ENCODE measurements around the gene GAB2. TPM values are rescaled to one million over a fixed set of nuclear protein-coding genes. Genes with fewer than 3 reads are reported as not detected.

The GAB2 gene
- total and polyA plus RNA-seq, 2 of the 13 experiments (the other 11 are each of a cell fraction or from before 2014, with no cell fraction given): 4.1 to 8.6 TPM

DNA sequence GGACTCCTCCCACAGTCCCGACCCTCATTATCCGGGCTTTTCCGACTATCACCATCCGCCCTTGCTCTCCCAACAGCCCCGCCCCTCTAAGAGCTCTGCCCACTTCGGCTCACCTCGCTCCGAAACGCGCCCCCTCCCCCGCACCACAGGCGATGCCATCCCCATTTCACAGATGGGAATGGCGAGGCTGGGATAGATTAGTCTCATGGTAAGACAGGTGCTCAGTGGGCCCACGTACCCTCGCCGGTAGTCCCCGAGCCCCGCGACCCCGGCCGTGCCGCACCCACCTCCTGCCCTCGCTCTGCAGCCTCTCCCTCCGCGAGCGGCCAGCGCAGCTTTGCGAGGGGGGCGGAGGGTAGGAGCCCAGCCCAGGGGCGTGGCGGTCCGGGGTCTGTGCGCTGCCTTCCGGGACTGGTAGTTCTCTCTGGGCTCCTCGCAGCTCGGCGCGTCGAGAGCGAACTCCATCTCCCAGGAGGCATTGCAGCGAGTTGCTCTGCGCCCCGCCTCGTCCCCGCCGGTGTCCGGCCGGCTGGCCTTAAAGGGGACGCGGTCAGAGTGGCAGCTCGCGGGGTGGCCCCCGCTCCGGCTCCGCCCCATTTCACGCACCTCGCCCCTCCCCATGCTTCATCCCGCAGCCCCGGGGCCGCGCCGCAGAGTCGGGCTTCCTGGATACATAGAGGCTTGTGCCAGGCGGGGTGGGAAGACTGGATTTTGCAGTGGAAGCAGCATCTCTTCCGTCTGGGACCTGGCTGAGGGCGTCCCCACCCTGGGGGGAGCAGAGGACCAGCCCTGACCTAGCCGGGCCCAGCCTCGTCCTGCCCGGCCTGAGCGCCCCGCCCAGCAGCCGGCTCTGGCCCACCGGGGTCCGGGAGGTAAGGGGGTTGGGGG lies 229.1 kb downstream of the GAB2 start, which contains the start of the genes KCTD21 and USP35 (continued):
- TF ChIP-seq, protein P1, sequence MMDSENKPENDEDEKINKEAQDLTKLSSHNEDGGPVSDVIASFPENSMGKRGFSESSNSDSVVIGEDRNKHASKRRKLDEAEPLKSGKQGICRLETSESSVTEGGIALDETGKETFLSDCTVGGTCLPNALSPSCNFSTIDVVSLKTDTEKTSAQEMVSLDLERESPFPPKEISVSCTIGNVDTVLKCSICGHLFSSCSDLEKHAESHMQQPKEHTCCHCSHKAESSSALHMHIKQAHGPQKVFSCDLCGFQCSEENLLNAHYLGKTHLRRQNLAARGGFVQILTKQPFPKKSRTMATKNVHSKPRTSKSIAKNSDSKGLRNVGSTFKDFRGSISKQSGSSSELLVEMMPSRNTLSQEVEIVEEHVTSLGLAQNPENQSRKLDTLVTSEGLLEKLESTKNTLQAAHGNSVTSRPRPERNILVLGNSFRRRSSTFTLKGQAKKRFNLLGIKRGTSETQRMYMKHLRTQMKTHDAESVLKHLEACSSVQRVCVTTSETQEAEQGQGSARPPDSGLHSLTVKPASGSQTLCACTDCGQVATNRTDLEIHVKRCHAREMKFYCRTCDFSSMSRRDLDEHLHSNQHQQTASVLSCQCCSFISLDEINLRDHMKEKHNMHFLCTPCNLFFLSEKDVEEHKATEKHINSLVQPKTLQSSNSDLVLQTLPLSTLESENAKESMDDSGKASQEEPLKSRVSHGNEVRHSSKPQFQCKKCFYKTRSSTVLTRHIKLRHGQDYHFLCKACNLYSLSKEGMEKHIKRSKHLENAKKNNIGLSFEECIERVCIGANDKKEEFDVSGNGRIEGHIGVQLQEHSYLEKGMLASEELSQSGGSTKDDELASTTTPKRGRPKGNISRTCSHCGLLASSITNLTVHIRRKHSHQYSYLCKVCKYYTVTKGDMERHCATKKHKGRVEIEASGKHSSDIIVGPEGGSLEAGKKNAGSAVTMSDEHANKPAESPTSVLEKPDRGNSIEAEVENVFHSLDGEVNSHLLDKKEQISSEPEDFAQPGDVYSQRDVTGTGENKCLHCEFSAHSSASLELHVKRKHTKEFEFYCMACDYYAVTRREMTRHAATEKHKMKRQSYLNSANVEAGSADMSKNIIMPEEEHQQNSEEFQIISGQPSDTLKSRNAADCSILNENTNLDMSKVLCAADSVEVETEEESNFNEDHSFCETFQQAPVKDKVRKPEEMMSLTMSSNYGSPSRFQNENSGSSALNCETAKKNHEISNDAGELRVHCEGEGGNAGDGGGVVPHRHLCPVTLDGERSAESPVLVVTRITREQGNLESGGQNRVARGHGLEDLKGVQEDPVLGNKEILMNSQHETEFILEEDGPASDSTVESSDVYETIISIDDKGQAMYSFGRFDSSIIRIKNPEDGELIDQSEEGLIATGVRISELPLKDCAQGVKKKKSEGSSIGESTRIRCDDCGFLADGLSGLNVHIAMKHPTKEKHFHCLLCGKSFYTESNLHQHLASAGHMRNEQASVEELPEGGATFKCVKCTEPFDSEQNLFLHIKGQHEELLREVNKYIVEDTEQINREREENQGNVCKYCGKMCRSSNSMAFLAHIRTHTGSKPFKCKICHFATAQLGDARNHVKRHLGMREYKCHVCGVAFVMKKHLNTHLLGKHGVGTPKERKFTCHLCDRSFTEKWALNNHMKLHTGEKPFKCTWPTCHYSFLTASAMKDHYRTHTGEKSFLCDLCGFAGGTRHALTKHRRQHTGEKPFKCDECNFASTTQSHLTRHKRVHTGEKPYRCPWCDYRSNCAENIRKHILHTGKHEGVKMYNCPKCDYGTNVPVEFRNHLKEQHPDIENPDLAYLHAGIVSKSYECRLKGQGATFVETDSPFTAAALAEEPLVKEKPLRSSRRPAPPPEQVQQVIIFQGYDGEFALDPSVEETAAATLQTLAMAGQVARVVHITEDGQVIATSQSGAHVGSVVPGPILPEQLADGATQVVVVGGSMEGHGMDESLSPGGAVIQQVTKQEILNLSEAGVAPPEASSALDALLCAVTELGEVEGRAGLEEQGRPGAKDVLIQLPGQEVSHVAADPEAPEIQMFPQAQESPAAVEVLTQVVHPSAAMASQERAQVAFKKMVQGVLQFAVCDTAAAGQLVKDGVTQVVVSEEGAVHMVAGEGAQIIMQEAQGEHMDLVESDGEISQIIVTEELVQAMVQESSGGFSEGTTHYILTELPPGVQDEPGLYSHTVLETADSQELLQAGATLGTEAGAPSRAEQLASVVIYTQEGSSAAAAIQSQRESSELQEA (CRISPR knock-in tag; IDR thresholded peaks at IDR 0.05; ENCODE audit: not compliant biosample characterization): no peak
- TF ChIP-seq, protein P2, sequence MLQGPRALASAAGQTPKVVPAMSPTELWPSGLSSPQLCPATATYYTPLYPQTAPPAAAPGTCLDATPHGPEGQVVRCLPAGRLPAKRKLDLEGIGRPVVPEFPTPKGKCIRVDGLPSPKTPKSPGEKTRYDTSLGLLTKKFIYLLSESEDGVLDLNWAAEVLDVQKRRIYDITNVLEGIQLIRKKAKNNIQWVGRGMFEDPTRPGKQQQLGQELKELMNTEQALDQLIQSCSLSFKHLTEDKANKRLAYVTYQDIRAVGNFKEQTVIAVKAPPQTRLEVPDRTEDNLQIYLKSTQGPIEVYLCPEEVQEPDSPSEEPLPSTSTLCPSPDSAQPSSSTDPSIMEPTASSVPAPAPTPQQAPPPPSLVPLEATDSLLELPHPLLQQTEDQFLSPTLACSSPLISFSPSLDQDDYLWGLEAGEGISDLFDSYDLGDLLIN (CRISPR knock-in tag; IDR thresholded peaks at IDR 0.05; ENCODE audit: borderline replicate concordance): no peak
- TF ChIP-seq ZNF850 (CRISPR knock-in tag; conservative IDR thresholded peaks at IDR 0.05): no peak
- TF ChIP-seq ZNF776 (CRISPR knock-in tag; IDR thresholded peaks at IDR 0.05): peak; percentile 31; the same call in 1 of the 2 replicates
- TF ChIP-seq ARID2 (CRISPR knock-in tag; IDR thresholded peaks at IDR 0.05; ENCODE audit: borderline replicate concordance): no peak
- TF ChIP-seq ESRRA (CRISPR knock-in tag; IDR thresholded peaks at IDR 0.05; ENCODE audit: low read depth): peak; percentile 71
- TF ChIP-seq, protein P3, sequence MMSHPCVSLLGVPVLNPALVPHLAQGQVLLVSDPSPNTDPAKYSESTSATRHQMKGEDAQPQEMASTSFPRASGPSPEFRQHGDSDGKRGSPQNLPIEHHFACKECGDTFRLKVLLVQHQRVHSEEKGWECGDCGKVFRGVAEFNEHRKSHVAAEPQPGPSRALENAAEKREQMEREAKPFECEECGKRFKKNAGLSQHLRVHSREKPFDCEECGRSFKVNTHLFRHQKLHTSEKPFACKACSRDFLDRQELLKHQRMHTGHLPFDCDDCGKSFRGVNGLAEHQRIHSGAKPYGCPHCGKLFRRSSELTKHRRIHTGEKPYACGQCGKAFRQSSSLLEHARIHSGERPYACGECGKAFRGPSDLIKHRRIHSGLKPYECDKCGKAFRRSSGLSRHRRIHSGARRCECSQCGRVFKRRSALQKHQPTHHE (CRISPR knock-in tag; IDR thresholded peaks at IDR 0.05; ENCODE audit: borderline replicate concordance): peak; percentile 74; the same call in 1 of the 2 replicates
- TF ChIP-seq, protein P4, sequence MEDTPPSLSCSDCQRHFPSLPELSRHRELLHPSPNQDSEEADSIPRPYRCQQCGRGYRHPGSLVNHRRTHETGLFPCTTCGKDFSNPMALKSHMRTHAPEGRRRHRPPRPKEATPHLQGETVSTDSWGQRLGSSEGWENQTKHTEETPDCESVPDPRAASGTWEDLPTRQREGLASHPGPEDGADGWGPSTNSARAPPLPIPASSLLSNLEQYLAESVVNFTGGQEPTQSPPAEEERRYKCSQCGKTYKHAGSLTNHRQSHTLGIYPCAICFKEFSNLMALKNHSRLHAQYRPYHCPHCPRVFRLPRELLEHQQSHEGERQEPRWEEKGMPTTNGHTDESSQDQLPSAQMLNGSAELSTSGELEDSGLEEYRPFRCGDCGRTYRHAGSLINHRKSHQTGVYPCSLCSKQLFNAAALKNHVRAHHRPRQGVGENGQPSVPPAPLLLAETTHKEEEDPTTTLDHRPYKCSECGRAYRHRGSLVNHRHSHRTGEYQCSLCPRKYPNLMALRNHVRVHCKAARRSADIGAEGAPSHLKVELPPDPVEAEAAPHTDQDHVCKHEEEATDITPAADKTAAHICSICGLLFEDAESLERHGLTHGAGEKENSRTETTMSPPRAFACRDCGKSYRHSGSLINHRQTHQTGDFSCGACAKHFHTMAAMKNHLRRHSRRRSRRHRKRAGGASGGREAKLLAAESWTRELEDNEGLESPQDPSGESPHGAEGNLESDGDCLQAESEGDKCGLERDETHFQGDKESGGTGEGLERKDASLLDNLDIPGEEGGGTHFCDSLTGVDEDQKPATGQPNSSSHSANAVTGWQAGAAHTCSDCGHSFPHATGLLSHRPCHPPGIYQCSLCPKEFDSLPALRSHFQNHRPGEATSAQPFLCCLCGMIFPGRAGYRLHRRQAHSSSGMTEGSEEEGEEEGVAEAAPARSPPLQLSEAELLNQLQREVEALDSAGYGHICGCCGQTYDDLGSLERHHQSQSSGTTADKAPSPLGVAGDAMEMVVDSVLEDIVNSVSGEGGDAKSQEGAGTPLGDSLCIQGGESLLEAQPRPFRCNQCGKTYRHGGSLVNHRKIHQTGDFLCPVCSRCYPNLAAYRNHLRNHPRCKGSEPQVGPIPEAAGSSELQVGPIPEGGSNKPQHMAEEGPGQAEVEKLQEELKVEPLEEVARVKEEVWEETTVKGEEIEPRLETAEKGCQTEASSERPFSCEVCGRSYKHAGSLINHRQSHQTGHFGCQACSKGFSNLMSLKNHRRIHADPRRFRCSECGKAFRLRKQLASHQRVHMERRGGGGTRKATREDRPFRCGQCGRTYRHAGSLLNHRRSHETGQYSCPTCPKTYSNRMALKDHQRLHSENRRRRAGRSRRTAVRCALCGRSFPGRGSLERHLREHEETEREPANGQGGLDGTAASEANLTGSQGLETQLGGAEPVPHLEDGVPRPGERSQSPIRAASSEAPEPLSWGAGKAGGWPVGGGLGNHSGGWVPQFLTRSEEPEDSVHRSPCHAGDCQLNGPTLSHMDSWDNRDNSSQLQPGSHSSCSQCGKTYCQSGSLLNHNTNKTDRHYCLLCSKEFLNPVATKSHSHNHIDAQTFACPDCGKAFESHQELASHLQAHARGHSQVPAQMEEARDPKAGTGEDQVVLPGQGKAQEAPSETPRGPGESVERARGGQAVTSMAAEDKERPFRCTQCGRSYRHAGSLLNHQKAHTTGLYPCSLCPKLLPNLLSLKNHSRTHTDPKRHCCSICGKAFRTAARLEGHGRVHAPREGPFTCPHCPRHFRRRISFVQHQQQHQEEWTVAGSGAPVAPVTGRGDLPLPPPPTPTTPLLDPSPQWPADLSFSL (CRISPR knock-in tag; IDR thresholded peaks at IDR 0.05): no peak
- TF ChIP-seq MAF1 (CRISPR knock-in tag; IDR thresholded peaks at IDR 0.05; ENCODE audit: borderline replicate concordance): no peak; the same call in 1 of the 2 replicates
